Measurements from ENCODE around the gene NETO1.

The NETO1 gene, protein sequence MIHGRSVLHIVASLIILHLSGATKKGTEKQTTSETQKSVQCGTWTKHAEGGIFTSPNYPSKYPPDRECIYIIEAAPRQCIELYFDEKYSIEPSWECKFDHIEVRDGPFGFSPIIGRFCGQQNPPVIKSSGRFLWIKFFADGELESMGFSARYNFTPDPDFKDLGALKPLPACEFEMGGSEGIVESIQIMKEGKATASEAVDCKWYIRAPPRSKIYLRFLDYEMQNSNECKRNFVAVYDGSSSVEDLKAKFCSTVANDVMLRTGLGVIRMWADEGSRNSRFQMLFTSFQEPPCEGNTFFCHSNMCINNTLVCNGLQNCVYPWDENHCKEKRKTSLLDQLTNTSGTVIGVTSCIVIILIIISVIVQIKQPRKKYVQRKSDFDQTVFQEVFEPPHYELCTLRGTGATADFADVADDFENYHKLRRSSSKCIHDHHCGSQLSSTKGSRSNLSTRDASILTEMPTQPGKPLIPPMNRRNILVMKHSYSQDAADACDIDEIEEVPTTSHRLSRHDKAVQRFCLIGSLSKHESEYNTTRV

DNA sequence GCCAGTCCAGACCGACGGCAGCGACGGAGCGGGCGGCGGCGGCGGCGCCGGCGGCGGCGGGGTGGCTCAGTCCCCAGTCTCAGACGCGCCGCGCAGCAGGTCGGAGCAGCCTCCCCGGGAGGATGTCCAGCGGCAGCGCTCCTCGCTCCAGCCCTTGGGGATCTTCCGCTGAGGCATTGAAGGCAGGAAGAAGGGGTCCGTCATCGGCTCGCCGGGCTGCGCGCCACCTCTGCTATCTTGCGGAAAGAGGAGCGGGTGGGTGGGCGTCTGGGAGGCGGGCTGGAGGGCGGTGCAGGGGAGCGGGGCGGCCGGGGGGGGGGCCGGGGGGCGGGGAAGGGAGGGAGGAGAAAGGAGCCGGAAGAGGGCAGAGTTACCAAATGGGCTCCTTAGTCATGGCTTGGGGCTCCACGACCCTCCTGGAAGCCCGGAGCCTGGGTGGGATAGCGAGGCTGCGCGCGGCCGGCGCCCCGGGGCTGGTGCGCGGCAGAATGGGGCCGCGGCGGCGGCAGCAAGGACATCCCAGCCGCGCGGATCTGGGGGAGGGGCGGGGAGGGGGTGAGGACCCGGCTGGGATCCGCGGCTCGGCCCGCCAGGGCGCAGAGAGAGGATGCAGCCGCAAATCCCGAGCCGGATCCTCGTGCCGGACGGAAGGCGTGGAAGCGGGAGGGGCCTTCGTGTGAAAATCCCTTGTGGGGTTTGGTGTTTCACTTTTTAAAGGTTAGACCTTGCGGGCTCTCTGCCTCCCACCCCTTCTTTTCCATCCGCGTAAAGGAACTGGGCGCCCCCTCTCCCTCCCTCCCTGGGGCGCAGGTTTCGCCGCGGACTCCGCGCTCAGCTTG is at the start of gene NETO1:
Gene NETO1, minus strand, starts transcription at position 242 of the 839 bp plus-strand sequence. CDS start 696 bp downstream, outside the sequence.
- DNase-seq (ENCODE audit: low read depth in 2 of 2, low spot score in 1 of 2) = no peak

DNA sequence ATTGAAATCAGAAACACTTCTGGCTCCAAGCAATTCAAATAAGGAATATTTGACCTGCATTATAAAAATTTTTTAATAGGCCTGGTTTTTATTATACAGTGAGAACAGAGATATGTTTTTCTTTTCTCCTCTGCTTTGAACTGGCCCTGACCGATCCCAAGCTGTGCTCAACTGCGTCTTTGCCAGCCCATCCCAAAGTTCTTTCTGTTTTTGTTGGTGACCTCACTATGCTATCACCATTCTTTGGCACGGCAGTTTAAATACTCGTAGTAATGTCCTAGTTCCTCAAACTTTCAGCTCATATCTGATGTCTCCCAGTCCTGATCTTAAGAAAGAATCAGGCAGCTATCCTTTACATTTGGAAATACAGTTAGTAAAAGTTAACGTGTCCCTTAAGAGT is 42.3 kb upstream of the NETO1 start:
- DNase-seq (ENCODE audit: low read depth in 2 of 2, low spot score in 1 of 2) = no peak

DNA sequence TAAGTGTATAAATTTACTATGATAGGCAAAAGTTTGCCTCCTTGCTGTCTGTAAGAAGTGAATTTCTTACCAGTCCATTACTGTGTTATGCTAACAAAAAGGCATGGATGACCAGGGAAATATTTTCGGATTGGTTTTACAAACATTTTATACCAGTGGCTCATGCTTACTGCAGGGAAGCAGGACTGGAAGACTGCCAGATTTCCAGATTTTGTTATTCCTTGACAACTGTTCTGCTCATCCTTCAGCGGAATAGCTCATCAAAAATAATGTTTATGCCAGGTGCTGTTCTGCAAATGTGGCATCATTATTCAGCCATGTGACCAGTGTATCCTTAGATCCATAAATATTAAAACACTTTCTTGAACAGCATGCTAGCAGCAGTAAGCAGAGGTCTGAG is 40.4 kb upstream of the NETO1 start:
- DNase-seq (ENCODE audit: low read depth in 2 of 2, low spot score in 1 of 2) = no peak

DNA sequence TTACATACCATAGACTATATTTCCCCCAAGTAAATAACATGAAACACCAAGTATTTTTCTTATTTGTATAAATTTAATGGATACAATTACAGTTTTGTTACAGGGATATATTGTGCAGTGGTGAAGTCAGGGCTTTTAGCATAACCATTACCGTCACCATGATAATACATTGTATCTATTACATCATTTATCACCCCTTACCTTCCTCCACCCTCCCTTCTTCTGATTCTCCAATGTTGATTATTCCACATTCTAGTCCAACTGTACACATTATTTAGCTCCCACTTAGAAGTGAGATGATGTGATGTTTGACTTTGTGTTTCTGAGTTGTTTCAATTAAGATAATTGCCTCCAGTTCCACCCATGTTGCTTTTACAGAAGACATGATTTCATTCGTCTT is 35.2 kb upstream of the NETO1 start:
- no peak for DNase-seq (ENCODE audit: low read depth in 2 of 2, low spot score in 1 of 2)

DNA sequence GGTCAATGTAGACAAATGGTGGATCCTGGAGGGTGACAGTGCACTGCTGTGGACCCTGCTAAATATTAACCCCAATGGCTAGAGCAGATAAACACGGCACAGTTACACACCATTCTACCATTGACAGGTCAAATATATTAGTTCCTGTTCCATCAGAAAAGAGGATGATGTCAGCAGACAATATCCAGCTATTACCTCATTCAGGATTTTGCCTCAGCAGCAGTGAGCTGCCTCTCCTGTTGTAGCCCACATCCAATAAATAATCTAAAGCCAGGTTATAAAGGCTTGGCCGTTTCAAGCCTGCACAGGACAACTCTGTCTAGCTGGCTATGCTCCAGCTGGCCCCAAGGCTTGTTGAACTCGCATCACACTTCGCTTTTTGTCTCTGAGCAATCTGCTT is 31.6 kb upstream of the NETO1 start:
- DNase-seq (ENCODE audit: low read depth in 2 of 2, low spot score in 1 of 2) = no peak

DNA sequence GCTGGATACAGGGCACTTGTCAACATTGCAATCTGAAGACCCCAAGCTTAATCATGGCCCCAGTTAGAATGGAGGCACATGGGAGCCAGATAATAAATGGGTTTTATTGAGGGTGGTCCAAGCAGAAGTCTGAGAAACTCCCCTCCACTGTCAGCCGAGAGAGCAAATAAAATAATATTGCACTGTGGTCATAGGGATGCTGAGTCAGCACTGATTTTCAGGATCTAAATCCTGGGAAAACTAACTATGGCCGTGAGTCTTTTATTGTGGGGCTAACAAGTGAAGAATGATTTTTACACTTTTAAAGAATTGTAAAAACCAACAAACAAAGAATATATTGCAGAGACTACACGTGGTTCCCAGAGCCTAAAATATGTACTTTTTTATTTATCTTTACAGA is 31.1 kb upstream of the NETO1 start:
- no peak for DNase-seq (ENCODE audit: low read depth in 2 of 2, low spot score in 1 of 2)

DNA sequence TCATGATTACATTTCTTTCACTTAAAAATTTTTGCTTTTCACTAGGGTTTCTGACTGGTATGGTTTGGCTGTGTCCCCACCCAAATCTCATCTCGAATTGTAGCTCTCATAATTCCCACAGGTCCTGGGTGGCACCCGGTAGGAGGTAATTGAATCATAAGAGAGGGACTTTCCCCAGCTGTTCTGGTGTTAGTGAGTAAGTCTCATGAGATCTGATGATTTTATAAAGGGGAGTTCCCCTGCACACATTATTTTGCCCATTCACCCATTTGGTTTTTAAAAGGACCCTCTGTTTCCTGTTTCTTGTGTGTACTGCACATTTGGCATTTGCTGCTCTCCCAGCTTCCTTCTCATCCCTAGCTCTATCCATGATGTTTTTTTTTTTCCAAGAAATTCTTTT is 27.8 kb upstream of the NETO1 start:
- no peak for DNase-seq (ENCODE audit: low read depth in 2 of 2, low spot score in 1 of 2)

DNA sequence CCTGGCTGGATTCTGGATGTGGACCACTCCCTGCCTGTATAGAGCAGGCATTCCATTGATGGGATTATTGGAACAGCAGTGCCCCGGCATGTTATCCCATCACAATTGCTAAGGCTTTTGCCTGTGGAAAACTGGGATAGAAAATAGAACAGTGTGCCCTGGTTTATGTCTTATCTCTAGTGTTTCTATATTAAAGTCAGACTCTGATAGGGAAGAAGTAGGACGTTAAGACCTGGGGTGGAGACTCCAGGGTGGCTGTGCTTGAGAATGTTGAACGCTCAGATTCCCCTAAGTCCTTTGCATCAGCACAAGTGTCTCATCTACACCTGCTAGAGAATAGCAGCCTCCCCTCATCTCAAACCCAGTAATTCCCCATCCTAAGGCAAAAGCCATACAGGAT is 10.8 kb upstream of the NETO1 start:
- no peak for DNase-seq (ENCODE audit: low read depth in 2 of 2, low spot score in 1 of 2)

DNA sequence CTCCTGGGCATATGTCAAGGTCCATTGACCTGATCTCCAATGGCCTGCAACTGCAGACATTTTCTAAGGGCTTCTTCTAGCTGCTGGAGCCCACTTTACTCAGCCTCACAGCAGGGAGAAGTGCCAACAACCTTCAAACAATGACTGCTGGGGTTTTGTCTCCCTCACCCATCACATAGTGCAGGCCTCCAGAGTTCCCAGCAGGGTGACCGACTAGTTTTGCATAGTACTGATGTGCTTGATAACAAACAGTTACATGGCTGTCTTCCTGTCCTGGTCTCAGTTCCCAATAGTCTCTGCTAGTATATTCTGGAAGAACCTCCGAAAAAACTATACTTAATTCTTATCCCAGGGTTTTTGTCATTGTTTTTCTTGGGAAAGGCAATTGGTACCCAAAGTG is 10.4 kb upstream of the NETO1 start:
- DNase-seq (ENCODE audit: low read depth in 2 of 2, low spot score in 1 of 2) = no peak

DNA sequence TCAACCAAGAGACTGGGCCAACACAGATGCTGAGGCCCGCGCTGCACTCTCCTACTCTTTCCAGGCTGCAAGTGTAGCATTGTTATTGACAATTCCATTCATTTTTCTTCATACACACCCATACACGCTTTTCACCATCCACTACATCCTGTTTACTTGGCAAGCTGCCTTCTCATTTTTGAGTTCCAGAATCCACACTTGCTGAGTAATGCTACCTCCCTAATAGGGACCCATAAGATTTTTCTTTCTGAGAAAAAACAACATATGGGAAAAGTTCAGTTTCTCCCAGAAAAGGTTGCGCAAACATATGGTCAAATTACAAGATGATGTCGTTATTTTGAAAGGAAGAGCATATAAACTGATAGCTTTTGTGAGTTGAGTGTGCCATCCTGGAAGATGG is 3.3 kb upstream of the NETO1 start:
- no peak for DNase-seq (ENCODE audit: low read depth in 2 of 2, low spot score in 1 of 2)

DNA sequence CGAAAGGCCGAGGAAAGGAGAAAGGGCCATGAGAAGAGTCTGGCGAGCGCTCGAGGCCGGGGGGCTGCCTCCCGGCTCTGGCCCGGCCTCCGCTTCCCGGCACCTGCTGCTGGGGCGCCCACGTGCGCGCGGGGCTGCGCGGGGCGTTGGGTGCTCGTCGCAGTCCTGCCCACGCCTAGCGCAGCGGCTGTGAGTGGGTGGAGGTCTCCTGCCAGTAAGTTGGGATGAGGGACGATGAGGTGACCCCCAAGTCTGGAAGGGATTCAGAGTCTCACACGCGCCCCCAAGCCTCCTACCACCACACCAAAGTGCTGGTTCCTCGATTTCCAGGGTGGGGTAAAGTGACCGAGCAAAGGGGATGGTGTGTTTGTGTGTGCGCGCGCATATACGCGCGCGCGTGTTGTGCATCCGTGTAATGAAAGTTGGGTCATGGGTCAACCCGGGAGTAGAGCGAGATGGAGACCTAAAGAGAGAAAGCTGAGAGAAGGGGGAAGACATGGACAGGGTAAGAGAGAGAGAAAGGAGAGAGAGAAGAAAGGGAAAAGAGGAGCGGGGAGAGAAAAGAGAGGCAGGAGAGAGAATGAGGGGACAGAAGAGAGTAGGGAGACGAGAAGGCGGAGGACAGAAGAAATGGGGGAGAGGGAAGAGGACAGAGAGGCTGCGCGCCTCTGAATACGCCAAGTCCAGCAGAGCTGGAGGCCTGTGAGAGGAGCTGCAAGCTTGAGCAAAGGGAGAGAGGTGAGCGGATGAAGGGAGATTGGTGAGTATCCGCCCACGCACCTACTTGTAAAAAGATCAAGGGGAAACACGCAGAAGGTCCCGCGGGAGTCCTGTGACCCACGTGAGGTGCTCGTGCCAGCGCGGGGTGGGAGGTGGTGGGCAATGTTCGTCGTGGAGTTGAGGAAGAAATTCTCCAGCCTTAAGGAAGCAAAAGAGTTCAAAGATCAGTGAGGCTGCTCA is 1.7 kb upstream of the NETO1 start:
- DNase-seq (ENCODE audit: low read depth in 2 of 2, low spot score in 1 of 2) = no peak

DNA sequence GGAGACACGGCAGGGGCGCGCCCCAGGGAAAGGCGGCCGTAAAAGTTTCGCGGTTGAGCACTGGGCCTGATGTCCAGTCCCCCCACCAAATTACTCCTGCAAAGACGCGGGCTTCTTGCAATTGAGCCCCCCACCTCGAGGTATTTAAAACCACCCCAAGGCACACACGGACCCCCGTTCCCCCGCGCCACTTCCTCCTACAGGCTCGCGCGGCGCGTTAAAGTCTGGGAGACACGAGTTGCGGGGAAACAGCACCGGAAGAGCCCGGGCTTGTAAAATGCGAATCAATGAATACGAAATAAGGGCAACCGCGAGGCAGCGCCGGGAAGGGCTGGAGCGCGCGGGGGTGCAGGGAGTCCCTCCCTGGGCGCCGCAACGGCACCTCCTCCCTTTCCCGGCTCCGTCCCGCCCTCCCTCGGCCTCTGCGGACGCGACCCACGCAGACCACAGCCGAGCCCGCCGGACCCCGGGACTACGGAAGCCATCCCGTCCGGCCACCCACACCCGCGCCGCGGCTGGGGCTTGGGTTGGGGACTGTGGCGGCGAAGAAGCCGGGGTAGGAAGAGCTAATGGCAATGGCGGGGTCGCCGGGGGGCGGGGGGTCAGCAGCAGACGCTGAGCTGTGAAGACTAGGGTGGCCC is 918 bp upstream of the NETO1 start:
- DNase-seq (ENCODE audit: low read depth in 2 of 2, low spot score in 1 of 2) = no peak

DNA sequence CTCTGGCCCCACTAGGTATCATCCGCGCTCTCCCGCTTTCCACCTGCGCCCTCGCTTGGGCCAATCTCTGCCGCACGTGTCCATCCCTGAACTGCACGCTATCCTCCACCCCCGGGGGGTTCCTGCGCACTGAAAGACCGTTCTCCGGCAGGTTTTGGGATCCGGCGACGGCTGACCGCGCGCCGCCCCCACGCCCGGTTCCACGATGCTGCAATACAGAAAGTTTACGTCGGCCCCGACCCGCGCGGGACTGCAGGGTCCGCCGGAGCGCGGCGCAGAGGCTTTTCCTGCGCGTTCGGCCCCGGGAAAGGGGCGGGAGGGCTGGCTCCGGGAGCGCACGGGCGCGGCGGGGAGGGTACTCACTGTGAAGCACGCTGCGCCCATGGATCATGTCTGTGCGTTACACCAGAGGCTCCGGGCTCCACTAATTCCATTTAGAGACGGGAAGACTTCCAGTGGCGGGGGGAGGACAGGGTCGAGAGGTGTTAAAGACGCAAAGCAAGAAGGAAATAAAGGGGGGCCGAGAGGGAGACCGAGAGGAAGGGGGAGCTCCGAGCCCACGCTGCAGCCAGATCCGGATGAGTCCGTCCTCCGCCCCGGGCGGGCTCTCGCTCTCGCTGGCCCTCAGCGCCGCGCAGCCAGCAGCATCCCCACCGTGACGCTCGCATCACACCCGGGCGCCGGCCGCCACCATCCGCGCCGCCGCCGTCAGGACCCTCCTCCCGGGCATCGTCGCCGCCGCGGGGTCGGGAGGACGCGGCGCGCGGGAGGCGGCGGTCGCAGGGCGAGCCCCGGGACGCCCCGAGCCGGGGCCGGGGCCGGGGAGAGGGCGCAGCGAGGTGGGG is 664 bp downstream of the NETO1 start:
- no peak for DNase-seq (ENCODE audit: low read depth in 2 of 2, low spot score in 1 of 2)

DNA sequence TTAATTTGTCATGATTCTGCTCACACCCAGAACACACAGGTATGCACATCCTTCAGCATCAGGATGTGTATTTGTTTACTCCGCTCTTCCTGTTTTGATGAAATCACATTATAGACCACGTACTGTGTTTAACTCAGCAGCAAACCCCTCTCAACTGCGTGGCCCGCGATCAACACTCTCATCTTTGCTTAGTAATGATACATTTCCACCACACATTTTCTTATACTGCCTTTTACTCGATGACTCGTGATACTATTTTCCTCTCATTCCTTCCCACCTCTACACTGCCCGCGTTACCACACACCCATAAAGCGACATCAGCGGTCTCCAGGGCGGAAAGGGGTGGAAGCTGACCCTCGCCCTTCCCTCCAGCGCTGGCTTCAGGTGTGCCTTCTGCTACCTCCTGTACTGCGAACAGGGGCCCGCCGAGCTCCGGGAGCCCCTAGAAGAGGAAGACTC is 1.3 kb downstream of the NETO1 start:
- DNase-seq (ENCODE audit: low read depth in 2 of 2, low spot score in 1 of 2) = no peak

DNA sequence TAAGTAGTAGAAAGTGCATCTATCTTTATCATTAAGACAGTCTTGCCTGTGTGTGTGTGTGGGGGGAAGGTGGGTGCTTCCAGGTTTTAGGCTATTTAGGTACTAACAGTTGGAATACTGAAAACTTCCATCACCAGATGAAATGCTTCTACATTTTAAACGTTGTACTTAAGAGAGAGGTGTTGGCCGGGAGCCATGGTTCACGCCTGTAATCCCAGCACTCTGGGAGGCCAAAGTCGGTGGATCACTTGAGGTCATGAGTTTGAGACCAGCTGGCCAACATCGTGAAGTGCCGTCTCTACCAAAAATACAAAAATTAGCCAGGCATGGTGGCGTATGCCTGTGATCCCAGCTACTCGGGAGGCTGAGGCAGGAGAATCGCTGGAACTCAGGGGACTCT is 4.0 kb downstream of the NETO1 start:
- no peak for DNase-seq (ENCODE audit: low read depth in 2 of 2, low spot score in 1 of 2)

DNA sequence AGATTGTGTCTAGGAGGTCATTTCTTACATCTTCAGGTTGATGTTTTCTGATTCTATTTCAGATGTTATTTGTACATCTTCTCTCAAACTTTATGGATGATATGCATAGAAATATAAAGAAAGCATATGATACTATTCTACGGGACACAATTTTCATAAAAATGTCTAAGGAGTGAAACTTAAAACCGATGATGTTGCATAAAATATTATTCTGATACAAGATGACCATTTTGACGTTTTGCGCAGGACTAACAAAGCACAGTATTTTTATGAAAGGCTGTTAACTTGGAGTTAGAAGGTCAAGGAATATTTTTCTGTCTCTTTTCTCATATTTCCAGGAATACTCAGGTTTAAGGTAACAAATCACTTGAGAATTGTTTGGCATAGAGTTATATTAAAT is 8.7 kb downstream of the NETO1 start:
- DNase-seq (ENCODE audit: low read depth in 2 of 2, low spot score in 1 of 2) = no peak

DNA sequence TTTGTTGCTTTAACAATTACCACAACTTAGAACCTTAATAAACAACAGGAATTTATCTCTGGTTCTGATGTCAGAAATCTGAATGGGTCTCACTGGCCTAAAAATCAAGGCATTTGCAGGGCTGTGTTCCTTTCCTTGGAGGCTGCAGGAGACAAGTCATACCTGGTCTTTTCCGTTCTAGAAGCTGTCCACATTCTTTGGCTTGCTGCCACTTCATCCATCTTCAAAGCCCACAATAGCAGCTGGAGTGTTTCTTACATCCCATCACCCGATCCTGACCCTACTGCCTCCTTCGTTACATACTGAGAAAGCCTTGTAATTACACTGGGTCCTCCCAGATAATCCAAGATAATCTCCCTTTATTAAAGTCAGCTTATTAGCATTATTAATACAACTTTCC is 18.1 kb downstream of the NETO1 start:
- DNase-seq (ENCODE audit: low read depth in 2 of 2, low spot score in 1 of 2) = no peak

DNA sequence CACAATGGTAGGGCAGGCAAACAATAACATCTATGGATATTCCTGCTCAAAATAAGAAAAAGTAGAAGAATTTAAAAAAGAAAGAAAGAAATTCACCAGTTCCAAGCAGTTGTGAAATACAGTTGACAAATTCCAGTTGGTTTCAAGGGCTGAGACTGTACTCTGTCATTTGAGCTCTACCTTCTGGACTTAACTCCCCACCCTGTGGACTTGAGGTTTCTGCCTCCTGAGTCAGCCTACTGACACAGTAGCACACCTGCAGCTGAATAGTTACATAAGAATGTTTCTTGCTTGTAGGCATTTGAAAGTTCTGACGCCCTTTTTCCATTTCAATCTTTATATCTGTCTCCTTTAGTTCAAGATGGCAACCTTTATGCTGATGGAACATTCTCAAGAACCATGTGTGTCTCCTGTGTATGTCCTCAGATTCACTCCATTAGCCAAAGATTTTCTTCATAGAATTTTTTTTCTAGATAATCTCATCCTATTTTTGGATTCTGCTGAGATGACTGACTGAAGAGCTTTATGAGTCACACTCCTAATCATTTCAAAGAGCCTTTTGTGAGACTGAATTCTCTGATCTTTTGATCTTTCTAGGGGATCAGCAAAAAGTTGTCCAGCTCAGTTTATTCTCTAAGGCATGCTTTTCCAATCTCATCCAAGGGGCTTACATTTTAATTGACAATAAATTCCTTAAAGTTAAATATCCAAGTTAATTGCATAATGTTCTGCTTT is 19.1 kb downstream of the NETO1 start:
- no peak for DNase-seq (ENCODE audit: low read depth in 2 of 2, low spot score in 1 of 2)

DNA sequence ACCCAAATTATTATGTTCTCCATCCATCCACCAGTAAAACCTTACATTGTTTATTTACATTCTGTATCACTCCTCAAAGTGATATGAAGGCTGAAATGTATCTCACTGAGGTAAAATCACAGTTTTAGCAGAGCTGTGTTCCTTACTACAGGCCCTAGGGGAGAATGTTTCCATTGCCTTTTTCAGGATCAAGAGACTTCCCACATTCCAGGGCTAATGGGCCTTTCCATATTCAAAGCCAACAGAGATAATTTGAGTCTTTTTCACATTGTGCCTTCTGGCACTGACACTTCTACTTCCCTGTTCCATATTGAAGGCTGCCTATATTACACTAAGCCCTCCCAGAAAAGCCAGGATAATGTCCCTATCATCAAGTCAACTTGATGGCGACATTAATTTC is 20.0 kb downstream of the NETO1 start:
- DNase-seq (ENCODE audit: low read depth in 2 of 2, low spot score in 1 of 2) = no peak
